Breast epithelium (tissue), 3 donors: ENCODE data around the gene TCL1A.
"Not testable (repeated sequence)": the region's sequence is repeated elsewhere in the genome, so short reads cannot be mapped to it uniquely, and the experiment has no call there.

Source experiments
- CTCF ChIP-seq, 3 donors: fragments of 450-650 bp; IDR thresholded peaks; one replicate each; pipeline ENCODE4 v1.5.1; 2016 to 2017; ENCODE audit warnings: antibody characterized with exemption in 3 of 3, mild to moderate bottlenecking in 3 of 3, moderate library complexity in 3 of 3
- POLR2A ChIP-seq: fragments of 450-650 bp; IDR thresholded peaks from one replicate; pipeline ENCODE4 v1.6.1; 2016; ENCODE audit warnings: antibody characterized with exemption, mild to moderate bottlenecking, moderate library complexity
- POLR2AphosphoS5 ChIP-seq, 3 donors: sonication (generic); formaldehyde crosslinking; IDR thresholded peaks; one replicate each; pipeline ENCODE4 v1.6.1; 2017; ENCODE audit warnings: antibody characterized with exemption in 3 of 3

DNA sequence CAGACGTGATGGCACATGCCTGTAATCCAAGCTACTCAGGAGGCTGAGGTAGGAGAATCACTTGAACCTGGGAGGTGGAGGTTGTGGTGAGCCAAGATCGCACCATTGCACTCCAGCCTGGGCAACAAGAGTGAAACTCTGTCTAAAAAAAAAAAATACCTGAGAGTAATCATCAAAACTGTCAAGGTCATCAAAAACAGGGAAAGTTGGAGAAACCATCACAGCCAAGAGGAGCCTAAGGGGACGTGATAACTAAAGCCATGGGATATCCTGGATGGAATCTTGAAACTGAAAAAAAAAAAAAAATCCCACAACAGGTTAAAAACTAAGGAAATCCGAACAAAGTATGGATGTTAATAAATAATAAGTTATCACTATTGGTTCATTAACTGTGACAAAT, 49.1 kb upstream of the TCL1A start:
- TF ChIP-seq CTCF (IDR thresholded peaks at IDR 0.05); POLR2AphosphoS5 (IDR thresholded peaks at IDR 0.05); POLR2A: not testable (repeated sequence)
